ENCODE results near the gene KCNN1.

GRCh38 chr19:17943274-17944221 lies 23.4 kb upstream of the KCNN1 start:
- TF ChIP-seq CTCF (IDR thresholded peaks at IDR 0.05; ENCODE audit: low read depth, low read length) (no peak), EZH2phosphoT487 (IDR thresholded peaks at IDR 0.05; ENCODE audit: low read depth) (no peak)

All from OCI-LY3 (cell line).